A172 (cell line): ENCODE measurements around the gene MEIOC. TPM values are rescaled to one million over a fixed set of nuclear protein-coding genes. Genes with fewer than 3 reads are reported as not detected.
A peak's percentile ranks its signal among the peaks of the same experiment; 100 is the strongest.

Experiments
- DNase-seq: peaks from one replicate; pipeline ENCODE4 v3.0.0-alpha.2; 2015; ENCODE audit warnings: low spot score
- total RNA-seq: library from RNA; depleted of rRNA; stranded (reverse); fragments of >200 nt; shearing (Covaris generic); gene quantifications from 2 replicates; pipeline ENCODE4 v1.2.3, GENCODE V29; 2014; rRNA removed

The MEIOC gene
- total RNA-seq, 1 experiment from 2014 or later: 0.91 TPM

DNA sequence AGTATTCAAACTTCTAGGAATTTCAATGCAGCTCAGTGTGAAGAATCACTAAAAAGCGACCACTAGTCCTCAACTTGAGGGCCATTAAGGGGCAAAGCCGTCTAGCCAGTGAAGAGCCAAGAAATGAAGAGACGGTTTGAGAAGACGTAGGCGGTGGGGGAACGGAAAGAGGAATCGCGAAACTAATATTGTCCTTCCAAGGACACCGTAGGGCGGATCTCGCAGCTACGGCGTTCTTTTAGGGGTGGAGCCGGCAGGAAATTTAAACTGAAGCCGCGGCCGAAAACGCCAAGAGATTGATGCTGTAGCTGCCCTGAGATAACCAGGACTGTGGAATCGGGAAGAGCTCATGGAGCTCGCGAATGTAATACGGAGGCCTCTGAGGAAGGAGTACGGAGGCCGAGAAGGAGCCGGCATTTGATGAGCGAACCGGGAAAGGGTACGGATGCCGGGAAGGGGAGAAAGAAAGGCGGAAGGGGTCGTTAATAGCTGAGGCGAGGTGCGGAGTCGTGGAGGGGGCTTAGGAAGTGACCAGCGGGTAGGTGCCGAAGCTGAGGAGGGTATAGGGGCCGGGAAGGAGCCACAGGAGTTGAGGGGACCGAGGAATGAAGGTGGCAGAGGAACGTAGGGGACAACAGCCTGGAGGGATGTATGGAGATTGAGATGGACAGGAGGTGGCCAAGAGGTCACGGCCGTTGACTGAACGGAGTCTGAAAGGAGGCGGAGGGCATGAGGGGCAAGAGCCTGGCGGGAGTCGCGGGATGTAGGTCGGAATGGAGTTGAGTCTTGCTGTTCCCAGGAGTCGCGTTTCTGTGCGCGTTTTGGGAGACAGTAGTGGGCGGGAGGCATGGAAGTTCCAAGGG, 52.4 kb downstream of the MEIOC start, which contains the start of gene DBF4B:
DBF4B (plus strand) TSS at position 265 of the 863 bp plus-strand sequence; CDS start at position 421, 156 bp downstream.
- DNase-seq: peak; percentile 87

DNA sequence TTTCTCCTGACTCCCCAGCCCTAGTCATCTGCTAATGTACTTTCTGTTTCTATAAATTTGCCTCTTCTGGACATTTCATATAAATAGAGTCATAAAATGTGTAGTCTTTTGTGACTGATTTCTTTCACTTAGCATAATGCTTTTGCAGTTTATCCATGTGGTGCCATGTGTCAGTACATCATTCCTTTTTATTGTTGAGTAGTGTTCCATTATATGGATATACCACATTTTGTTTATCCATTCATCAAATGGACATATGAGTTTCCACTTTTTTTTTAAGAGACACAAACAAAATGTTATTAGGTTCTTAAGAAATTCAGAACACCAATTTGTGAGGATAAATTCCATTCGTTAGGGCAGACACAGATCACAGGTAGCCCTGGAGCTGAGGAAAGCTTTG, 63.2 kb downstream of the MEIOC start:
- DNase-seq: no peak

DNA sequence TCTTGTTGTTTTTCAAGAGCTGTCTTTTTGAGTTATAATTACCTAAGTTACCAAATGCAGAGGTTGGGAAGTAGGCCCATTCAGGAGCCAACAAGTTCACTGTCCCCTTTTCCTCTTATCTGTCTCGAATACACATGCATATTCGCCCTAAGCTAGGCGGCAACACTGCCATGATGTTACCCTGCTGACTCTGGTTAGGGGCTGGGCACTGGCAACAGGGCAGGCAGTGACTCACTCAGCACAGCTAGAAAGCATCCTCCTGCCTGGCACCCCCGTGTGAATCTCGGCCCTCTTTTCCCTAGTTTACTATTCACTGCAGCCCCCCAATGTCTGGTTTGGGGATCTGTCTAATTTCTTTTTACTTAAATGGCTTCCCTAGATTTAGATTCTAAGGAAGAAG, 66.0 kb downstream of the MEIOC start:
- DNase-seq: no peak

Other genes with a start within 250 kb of the MEIOC start
- 13.6 and 19.3 TPM in 2 replicates for gene GPATCH8, start 153.1 kb upstream of the MEIOC start, total RNA-seq
- 18.2 and 24.4 TPM in 2 replicates for gene FZD2, start 99.0 kb upstream of the MEIOC start, total RNA-seq
- gene CCDC43, start 33.3 kb downstream of the MEIOC start, total RNA-seq: 51.6 and 69.9 TPM in 2 replicates
- 8.0 and 12.2 TPM in 2 replicates for gene DBF4B, start 52.2 kb downstream of the MEIOC start, total RNA-seq
- gene ADAM11, start 102.5 kb downstream of the MEIOC start, total RNA-seq: 2.2 and 2.8 TPM in 2 replicates
- gene GJC1, start 173.8 kb downstream of the MEIOC start, total RNA-seq: 89.1 and 114 TPM in 2 replicates
- gene HIGD1B, start 191.4 kb downstream of the MEIOC start, total RNA-seq: not detected in 2 replicates
- 185 and 215 TPM in 2 replicates for gene EFTUD2, start 243.0 kb downstream of the MEIOC start, total RNA-seq